Measurements from ENCODE around the gene SCUBE2. TPM values are rescaled to one million over a fixed set of nuclear protein-coding genes. Genes with fewer than 3 reads are reported as not detected.

The SCUBE2 gene
- total and polyA plus RNA-seq, 5 donors from 2014 or later, result not detected

GRCh38 chr11:9008661-9009060, 82.7 kb downstream of the SCUBE2 start:
- Histone ChIP-seq H3K36me3 (ENCODE audit: control insufficient read depth, insufficient read depth, low read length) (no peaks in the 10 kb centered on the region), H3K27ac (ENCODE audit: insufficient read depth, low read length, poor library complexity, severe bottlenecking) (no peak overlapping the region), H3K4me3 (ENCODE audit: low read depth, low read length) (no peak overlapping the region), H3K9me3 (ENCODE audit: control insufficient read depth in 2 of 2, low read length in 2 of 2) (no peaks in the 10 kb centered on the region), H3K4me1 (ENCODE audit: control insufficient read depth, insufficient read depth, low read length, poor library complexity, severe bottlenecking) (peaks cover 11% of the 10 kb centered on the region), H3K27me3 (ENCODE audit: control insufficient read depth, insufficient read depth, low read length) (peaks cover 25% of the 10 kb centered on the region)
- Mint-ChIP-seq H3K9me3 (peaks cover 0 to 3% (median 0%) of the 10 kb centered on the region in 7 donors), H3K36me3 (no peaks in the 10 kb centered on the region), H3K4me3 (no peak overlapping the region), H3K4me1 (peaks cover 0 to 10% (median 6%) of the 10 kb centered on the region in 4 donors), H3K27me3 (peaks cover 64% of the 10 kb centered on the region), H3K27ac (no peak overlapping the region)
- DNase-seq, result no peak
- ATAC-seq (ENCODE audit: low read depth in 2 of 2), result no peak

GRCh38 chr11:9008011-9008550, 83.3 kb downstream of the SCUBE2 start:
- no peak for DNase-seq

GRCh38 chr11:9005087-9005486, 86.3 kb downstream of the SCUBE2 start:
- H3K4me1 Mint-ChIP-seq, result peaks cover 0 to 22% (median 7%) of the 10 kb centered on the region in 4 donors
- H3K4me3 Mint-ChIP-seq, result peak overlapping the region; percentile 66 to 84 (median 75)
- ATAC-seq (ENCODE audit: low read depth in 2 of 2) (no peak), DNase-seq (no peak)
- Histone ChIP-seq H3K4me3 (ENCODE audit: low read depth, low read length) (no peak overlapping the region), H3K27me3 (ENCODE audit: control insufficient read depth, insufficient read depth, low read length) (peaks cover 48% of the 10 kb centered on the region), H3K4me1 (ENCODE audit: control insufficient read depth, insufficient read depth, low read length, poor library complexity, severe bottlenecking) (peaks cover 20% of the 10 kb centered on the region), H3K36me3 (ENCODE audit: control insufficient read depth, insufficient read depth, low read length) (no peaks in the 10 kb centered on the region), H3K9me3 (ENCODE audit: control insufficient read depth in 2 of 2, low read length in 2 of 2) (no peaks in the 10 kb centered on the region), H3K27ac (ENCODE audit: insufficient read depth, low read length, poor library complexity, severe bottlenecking) (no peak overlapping the region)
- H3K27ac Mint-ChIP-seq, result no peak overlapping the region
- H3K36me3 Mint-ChIP-seq, result no peaks in the 10 kb centered on the region
- peaks cover 0 to 5% (median 0%) of the 10 kb centered on the region in 7 donors for H3K9me3 Mint-ChIP-seq
- peaks cover 75% of the 10 kb centered on the region for H3K27me3 Mint-ChIP-seq

More at GRCh38 chr11:9008011-9008550, 83.3 kb downstream of the SCUBE2 start:
- no peak overlapping the region for H3K27ac Mint-ChIP-seq
- H3K27me3 Mint-ChIP-seq, result peaks cover 66% of the 10 kb centered on the region
- Histone ChIP-seq H3K4me3 (ENCODE audit: low read depth, low read length) (no peak overlapping the region), H3K27me3 (ENCODE audit: control insufficient read depth, insufficient read depth, low read length) (peaks cover 23% of the 10 kb centered on the region), H3K27ac (ENCODE audit: insufficient read depth, low read length, poor library complexity, severe bottlenecking) (no peak overlapping the region), H3K36me3 (ENCODE audit: control insufficient read depth, insufficient read depth, low read length) (no peaks in the 10 kb centered on the region), H3K4me1 (ENCODE audit: control insufficient read depth, insufficient read depth, low read length, poor library complexity, severe bottlenecking) (peaks cover 16% of the 10 kb centered on the region), H3K9me3 (ENCODE audit: control insufficient read depth in 2 of 2, low read length in 2 of 2) (no peaks in the 10 kb centered on the region)
- H3K4me3 Mint-ChIP-seq, result no peak overlapping the region
- ATAC-seq (ENCODE audit: low read depth in 2 of 2), result no peak
- H3K9me3 Mint-ChIP-seq, result peaks cover 0 to 5% (median 0%) of the 10 kb centered on the region in 7 donors
- peaks cover 0 to 14% (median 7%) of the 10 kb centered on the region in 4 donors for H3K4me1 Mint-ChIP-seq
- no peaks in the 10 kb centered on the region for H3K36me3 Mint-ChIP-seq

- H3K27me3 ChIP-seq (ENCODE audit: control insufficient read depth, insufficient read depth, low read length), result peaks cover 55% of the 10 kb centered on the region
- ATAC-seq (ENCODE audit: low read depth in 2 of 2) (no peak), DNase-seq (peak in 2 of 3 donors; percentile 22 to 23)
- H3K4me3 Mint-ChIP-seq, result peak overlapping the region; percentile 66 to 84 (median 75)
- no peaks in the 10 kb centered on the region for H3K9me3 ChIP-seq (ENCODE audit: control insufficient read depth in 2 of 2, low read length in 2 of 2)
- H3K36me3 ChIP-seq (ENCODE audit: control insufficient read depth, insufficient read depth, low read length), result no peaks in the 10 kb centered on the region
- H3K27me3 Mint-ChIP-seq, result peaks cover 75% of the 10 kb centered on the region
- H3K36me3 Mint-ChIP-seq, result no peaks in the 10 kb centered on the region
- H3K4me3 ChIP-seq (ENCODE audit: low read depth, low read length), result no peak overlapping the region
- H3K27ac Mint-ChIP-seq, result no peak overlapping the region
- peaks cover 20% of the 10 kb centered on the region for H3K4me1 ChIP-seq (ENCODE audit: control insufficient read depth, insufficient read depth, low read length, poor library complexity, severe bottlenecking)
- peaks cover 0 to 5% (median 0%) of the 10 kb centered on the region in 7 donors for H3K9me3 Mint-ChIP-seq
- H3K27ac ChIP-seq (ENCODE audit: insufficient read depth, low read length, poor library complexity, severe bottlenecking), result no peak overlapping the region
- peaks cover 0 to 22% (median 7%) of the 10 kb centered on the region in 4 donors for H3K4me1 Mint-ChIP-seq
These were observed 87.0 kb downstream of the SCUBE2 start for GRCh38 chr11:9004183-9004926.

GRCh38 chr11:9003573-9004182, 87.7 kb downstream of the SCUBE2 start, which contains the start of gene NRIP3:
Gene NRIP3 (minus strand): TSS chr11:9004001. CDS start chr11:9003935, 66 bp downstream.
- Mint-ChIP-seq H3K9me3 (peaks cover 0 to 5% (median 0%) of the 10 kb centered on the region in 7 donors), H3K27ac (peak within 1 kb of the TSS in 2 of 3 donors; percentile 75 to 76), H3K4me1 (peaks cover 0 to 22% (median 7%) of the 10 kb centered on the region in 4 donors), H3K27me3 (peaks cover 80% of the 10 kb centered on the region), H3K36me3 (no peaks in the 10 kb centered on the region), H3K4me3 (peak within 1 kb of the TSS; percentile 71 to 87 (median 80))
- Histone ChIP-seq H3K4me1 (ENCODE audit: control insufficient read depth, insufficient read depth, low read length, poor library complexity, severe bottlenecking) (peaks cover 20% of the 10 kb centered on the region), H3K36me3 (ENCODE audit: control insufficient read depth, insufficient read depth, low read length) (no peaks in the 10 kb centered on the region), H3K9me3 (ENCODE audit: control insufficient read depth in 2 of 2, low read length in 2 of 2) (no peaks in the 10 kb centered on the region), H3K27me3 (ENCODE audit: control insufficient read depth, insufficient read depth, low read length) (peaks cover 58% of the 10 kb centered on the region), H3K4me3 (ENCODE audit: low read depth, low read length) (peak within 1 kb of the TSS; percentile 73), H3K27ac (ENCODE audit: insufficient read depth, low read length, poor library complexity, severe bottlenecking) (no peak within 1 kb of the TSS)
- peak; percentile 69 to 70 for ATAC-seq (ENCODE audit: low read depth in 2 of 2)
- DNase-seq, result peak; percentile 70 to 75 (median 74)

GRCh38 chr11:9002920-9003572, 88.4 kb downstream of the SCUBE2 start:
- Mint-ChIP-seq H3K4me1 (peaks cover 0 to 22% (median 7%) of the 10 kb centered on the region in 4 donors), H3K9me3 (peaks cover 0 to 5% (median 0%) of the 10 kb centered on the region in 7 donors), H3K36me3 (no peaks in the 10 kb centered on the region), H3K4me3 (peak overlapping the region; percentile 52 to 87 (median 74)), H3K27me3 (peaks cover 81% of the 10 kb centered on the region), H3K27ac (peak overlapping the region in 2 of 3 donors; percentile 75 to 76)
- Histone ChIP-seq H3K36me3 (ENCODE audit: control insufficient read depth, insufficient read depth, low read length) (no peaks in the 10 kb centered on the region), H3K4me3 (ENCODE audit: low read depth, low read length) (peak overlapping the region; percentile 73), H3K9me3 (ENCODE audit: control insufficient read depth in 2 of 2, low read length in 2 of 2) (no peaks in the 10 kb centered on the region), H3K4me1 (ENCODE audit: control insufficient read depth, insufficient read depth, low read length, poor library complexity, severe bottlenecking) (peaks cover 20% of the 10 kb centered on the region), H3K27me3 (ENCODE audit: control insufficient read depth, insufficient read depth, low read length) (peaks cover 54% of the 10 kb centered on the region), H3K27ac (ENCODE audit: insufficient read depth, low read length, poor library complexity, severe bottlenecking) (no peak overlapping the region)
- ATAC-seq (ENCODE audit: low read depth in 2 of 2) (no peak), DNase-seq (no peak)

- peaks cover 76% of the 10 kb centered on the region for H3K27me3 Mint-ChIP-seq
- ATAC-seq (ENCODE audit: low read depth in 2 of 2) (peak; percentile 68 to 75), DNase-seq (peak in 1 of 3 donors; percentile 48)
- Histone ChIP-seq H3K4me3 (ENCODE audit: low read depth, low read length) (no peak overlapping the region), H3K27ac (ENCODE audit: insufficient read depth, low read length, poor library complexity, severe bottlenecking) (no peak overlapping the region), H3K4me1 (ENCODE audit: control insufficient read depth, insufficient read depth, low read length, poor library complexity, severe bottlenecking) (peaks cover 20% of the 10 kb centered on the region), H3K9me3 (ENCODE audit: control insufficient read depth in 2 of 2, low read length in 2 of 2) (no peaks in the 10 kb centered on the region), H3K36me3 (ENCODE audit: control insufficient read depth, insufficient read depth, low read length) (no peaks in the 10 kb centered on the region), H3K27me3 (ENCODE audit: control insufficient read depth, insufficient read depth, low read length) (peaks cover 50% of the 10 kb centered on the region)
- H3K27ac Mint-ChIP-seq, result no peak overlapping the region
- H3K4me1 Mint-ChIP-seq, result peaks cover 0 to 22% (median 7%) of the 10 kb centered on the region in 4 donors
- peak overlapping the region in 1 of 4 donors; percentile 67 for H3K4me3 Mint-ChIP-seq
- H3K36me3 Mint-ChIP-seq, result no peaks in the 10 kb centered on the region
- peaks cover 0 to 5% (median 0%) of the 10 kb centered on the region in 7 donors for H3K9me3 Mint-ChIP-seq
These were observed 89.7 kb downstream of the SCUBE2 start for GRCh38 chr11:9001736-9002135.

All from CD4-positive, CD25-positive, alpha-beta regulatory T cell (primary cell).